Ovary (tissue), 9 donors: ENCODE data around the gene UBR1. TPM values are rescaled to one million over a fixed set of nuclear protein-coding genes. Genes with fewer than 3 reads are reported as not detected.
"Not testable (repeated sequence)": the region's sequence is repeated elsewhere in the genome, so short reads cannot be mapped to it uniquely, and the experiment has no call there.

Experiments used
- DNase-seq, 5 donors: peaks; one replicate each; pipeline ENCODE4 v3.0.0-alpha.2; 2019 to 2020
- H3K27ac ChIP-seq, 2 donors: fragments of 200-600 bp; one replicate each; pipeline versions ENCODE4 v1.5.1 to v1.8.0; 2019 to 2022
- H3K27me3 ChIP-seq: fragments of 200-600 bp; one replicate; pipeline ENCODE4 v1.8.0; 2022
- H3K36me3 ChIP-seq: fragments of 200-600 bp; sonication (generic); one replicate; pipeline ENCODE4 v1.5.1; 2019
- H3K4me1 ChIP-seq: one replicate; pipeline ENCODE4 v1.8.1; 2013; ENCODE audit warnings: mild to moderate bottlenecking, moderate library complexity; ENCODE audit not compliant: insufficient read depth
- H3K4me3 ChIP-seq: fragments of 200-600 bp; sonication (generic); one replicate; pipeline ENCODE4 v1.5.1; 2017
- H3K9me3 ChIP-seq, 2 donors: fragments of 200-600 bp in 1 of 2; sonication (generic) in 1 of 2; one replicate each; pipeline versions ENCODE4 v1.5.1 to v1.8.1; 2013 to 2019; ENCODE audit warnings: mild to moderate bottlenecking in 1 of 2, moderate library complexity in 1 of 2
- EP300 ChIP-seq: sonication (generic); formaldehyde crosslinking; IDR thresholded peaks from one replicate; pipeline ENCODE4 v1.6.1; 2017; ENCODE audit warnings: antibody characterized with exemption
- POLR2A ChIP-seq: fragments of 450-650 bp; IDR thresholded peaks from one replicate; pipeline ENCODE4 v1.6.1; 2017; ENCODE audit warnings: antibody characterized with exemption, mild to moderate bottlenecking, moderate library complexity
- WGBS, 3 donors: extraction: QIAGEN DNeasy Blood & Tissue Kit in 1 of 3; methylation state at CpG; one replicate each; pipeline versions ENCODE4 v1.1.5 to v1.1.7; 2013 to 2017; 5-methylcytosine and 5-hydroxymethylcytosine counted together
- intact Hi-C, 4 donors: fragments of 100-400 bp; cut with DNase I; formaldehyde crosslinking; loops; one replicate each; pipeline versions ENCODE4 v1.11.0 to v1.15.1; 2022 to 2023
- polyA plus RNA-seq, 2 donors: library from polyadenylated mRNA; stranded (reverse); fragments of 200-250 nt in 1 of 2; fragments of 350-450 nt in 1 of 2; fragmentation: Illumina TruSeq in 1 of 2; extraction: RNeasy Lipid Tissue Mini Kit (QIAGEN cat#74804) in 1 of 2; gene quantifications; one replicate each; pipeline ENCODE4 v1.2.3, GENCODE V29; 2013 to 2014
- total RNA-seq, 7 donors: library from RNA; depleted of rRNA in 2 of 7; stranded (reverse); fragments of >200 nt in 2 of 7; fragmentation: NEBNext Ultra II Directional in 3 of 7; extraction: Animal tissue kit (Norgen Biotek cat#: 25700) in 3 of 7; gene quantifications; one replicate each; pipeline versions ENCODE4 v1.1.0 to v1.2.4, GENCODE V29; 2016 to 2023
- TF ChIP-seq, protein P1 (sequence below), 3 donors: fragments of 450-650 bp in 2 of 3; fragments of 200-600 bp in 1 of 3; IDR thresholded peaks; one replicate each; pipeline versions ENCODE4 v1.5.1 to v1.8.0; 2016 to 2022; ENCODE audit warnings: antibody characterized with exemption in 3 of 3, mild to moderate bottlenecking in 1 of 3
- donor health status: DM: no; HTN: no; CAD: no; lungs with moderate emphysema.
- donor health status: DM: no; HTN: no; CAD: no.
- donor health status: Bipolar disorder and iron deficiency.
- donor health status: DM: yes; HTN: yes; CAD: no.
- donor health status: DM: no; HTN: no; CAD: no.
- donor health status: DM: yes; HTN: yes; CAD: no.

Gene UBR1
- total and polyA plus RNA-seq, 9 donors, result 7.5 to 34.1 (median 26.8) TPM

DNA sequence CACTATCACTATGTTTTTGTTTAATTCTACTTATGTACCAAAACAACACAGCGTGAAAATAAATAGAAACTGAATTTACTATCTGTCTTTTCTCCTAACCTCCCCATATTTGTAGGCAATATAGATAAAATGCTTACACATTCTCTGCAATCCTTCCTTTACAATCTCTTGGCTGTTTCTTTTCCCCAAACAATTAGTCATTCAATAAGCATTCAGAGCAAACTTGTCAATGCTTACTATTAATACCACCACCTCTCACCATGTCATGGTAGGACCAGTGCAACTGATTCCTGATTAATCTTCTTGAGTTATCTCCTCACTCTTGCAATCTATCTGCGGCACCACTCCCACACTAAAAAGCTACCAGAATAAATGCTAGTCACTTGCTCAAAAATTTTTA is 111.3 kb downstream of the UBR1 start:
- H3K4me3 ChIP-seq, result no peak overlapping the region
- WGBS, 3 donors, result 26 to 47% (median 39%) methylated on average over 2 of the region's 2 CpGs
- H3K27me3 ChIP-seq, result no peaks in the 10 kb centered on the region
- H3K27ac ChIP-seq, result no peak overlapping the region
- H3K36me3 ChIP-seq, result peaks cover 3% of the 10 kb centered on the region
- peaks cover 3% of the 10 kb centered on the region for H3K4me1 ChIP-seq
- TF ChIP-seq, protein P1, sequence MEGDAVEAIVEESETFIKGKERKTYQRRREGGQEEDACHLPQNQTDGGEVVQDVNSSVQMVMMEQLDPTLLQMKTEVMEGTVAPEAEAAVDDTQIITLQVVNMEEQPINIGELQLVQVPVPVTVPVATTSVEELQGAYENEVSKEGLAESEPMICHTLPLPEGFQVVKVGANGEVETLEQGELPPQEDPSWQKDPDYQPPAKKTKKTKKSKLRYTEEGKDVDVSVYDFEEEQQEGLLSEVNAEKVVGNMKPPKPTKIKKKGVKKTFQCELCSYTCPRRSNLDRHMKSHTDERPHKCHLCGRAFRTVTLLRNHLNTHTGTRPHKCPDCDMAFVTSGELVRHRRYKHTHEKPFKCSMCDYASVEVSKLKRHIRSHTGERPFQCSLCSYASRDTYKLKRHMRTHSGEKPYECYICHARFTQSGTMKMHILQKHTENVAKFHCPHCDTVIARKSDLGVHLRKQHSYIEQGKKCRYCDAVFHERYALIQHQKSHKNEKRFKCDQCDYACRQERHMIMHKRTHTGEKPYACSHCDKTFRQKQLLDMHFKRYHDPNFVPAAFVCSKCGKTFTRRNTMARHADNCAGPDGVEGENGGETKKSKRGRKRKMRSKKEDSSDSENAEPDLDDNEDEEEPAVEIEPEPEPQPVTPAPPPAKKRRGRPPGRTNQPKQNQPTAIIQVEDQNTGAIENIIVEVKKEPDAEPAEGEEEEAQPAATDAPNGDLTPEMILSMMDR (IDR thresholded peaks at IDR 0.05), result no peak
- TF ChIP-seq POLR2A, result no peak
- TF ChIP-seq EP300, result no peak
- DNase-seq, result no peak
- intact Hi-C loops, result no loop called here
- no peaks in the 10 kb centered on the region for H3K9me3 ChIP-seq

- Histone ChIP-seq H3K9me3 (no peaks in the 10 kb centered on the region), H3K4me1 (peaks cover 3% of the 10 kb centered on the region), H3K27me3 (no peaks in the 10 kb centered on the region), H3K4me3 (no peak overlapping the region), H3K27ac (no peak overlapping the region), H3K36me3 (peaks cover 3% of the 10 kb centered on the region)
- TF ChIP-seq, protein P1 (IDR thresholded peaks at IDR 0.05), result no peak
- TF ChIP-seq EP300, result no peak
- DNase-seq, result no peak
- intact Hi-C loops, result no loop called here
- WGBS, 3 donors, result 45 to 54% (median 53%) methylated on average over 3 of the region's 3 CpGs
Measured at GRCh38 chr15:42992626-42993025, 113.2 kb downstream of the UBR1 start.

DNA sequence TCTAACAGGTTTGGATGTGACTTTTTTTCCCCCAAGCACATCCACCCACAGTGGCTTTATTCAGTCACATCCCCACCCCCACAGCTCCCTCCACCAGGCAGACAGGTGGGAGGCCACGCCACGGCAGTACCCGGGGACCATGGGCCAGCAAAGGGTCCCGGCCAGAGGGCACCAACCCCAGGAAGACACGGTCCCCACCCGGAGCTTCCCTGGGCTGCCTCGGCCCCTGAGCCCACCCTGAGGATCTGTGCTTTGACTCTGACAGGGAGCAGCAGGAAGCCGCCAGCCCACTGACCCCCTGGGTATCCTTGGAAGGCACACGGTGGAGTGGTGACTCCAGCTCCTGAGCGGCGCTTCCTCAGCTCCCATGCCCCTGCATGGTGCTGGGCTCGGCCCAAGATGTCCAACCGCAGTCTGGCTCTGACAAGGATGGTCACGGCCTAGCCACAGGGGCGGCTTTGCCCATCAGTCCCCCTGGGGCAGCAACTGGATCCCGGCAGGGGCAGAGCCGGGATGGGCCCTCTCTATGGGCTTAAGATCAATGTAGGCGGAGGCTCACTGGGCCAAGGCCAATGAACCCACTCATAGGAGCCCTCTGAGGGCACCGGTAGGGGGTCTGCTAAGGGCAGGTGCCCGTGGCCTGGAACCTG is 119.0 kb downstream of the UBR1 start:
- no peak for DNase-seq
- Histone ChIP-seq H3K4me1 (no peaks in the 10 kb centered on the region), H3K27ac (no peak overlapping the region), H3K27me3 (no peaks in the 10 kb centered on the region), H3K36me3 (no peaks in the 10 kb centered on the region), H3K4me3 (no peak overlapping the region), H3K9me3 (no peaks in the 10 kb centered on the region)
- 94 to 95% (median 95%) methylated on average over 20 of the region's 20 CpGs for WGBS, 3 donors
- intact Hi-C loops, result no loop called here
- no peak for TF ChIP-seq POLR2A
- TF ChIP-seq EP300, result no peak
- TF ChIP-seq, protein P1 (IDR thresholded peaks at IDR 0.05), result no peak

- Histone ChIP-seq H3K4me3 (no peak overlapping the region), H3K4me1 (no peaks in the 10 kb centered on the region), H3K27ac (no peak overlapping the region), H3K36me3 (no peaks in the 10 kb centered on the region), H3K9me3 (no peaks in the 10 kb centered on the region), H3K27me3 (no peaks in the 10 kb centered on the region)
- DNase-seq, result no peak
- intact Hi-C loops, result no loop called here
- TF ChIP-seq, protein P1 (IDR thresholded peaks at IDR 0.05), result no peak
- WGBS, 3 donors, result 96 to 100% (median 97%) methylated on average over 1 of the region's 1 CpG
Measured at GRCh38 chr15:42984493-42985034, 121.3 kb downstream of the UBR1 start.

GRCh38 chr15:42979113-42979512 is 126.7 kb downstream of the UBR1 start:
- 95 to 97% (median 96%) methylated on average over 6 of the region's 6 CpGs for WGBS, 3 donors
- H3K27ac ChIP-seq, H3K9me3 ChIP-seq, intact Hi-C loops, H3K36me3 ChIP-seq, H3K4me3 ChIP-seq, H3K4me1 ChIP-seq, H3K27me3 ChIP-seq, DNase-seq: not testable (repeated sequence)
